Measurements from ENCODE around the gene OVCA2. TPM values are rescaled to one million over a fixed set of nuclear protein-coding genes. Genes with fewer than 3 reads are reported as not detected.

OVCA2 gene
- total and polyA plus RNA-seq, 12 donors, result 15.3 to 47.5 (median 17.7) TPM

DNA sequence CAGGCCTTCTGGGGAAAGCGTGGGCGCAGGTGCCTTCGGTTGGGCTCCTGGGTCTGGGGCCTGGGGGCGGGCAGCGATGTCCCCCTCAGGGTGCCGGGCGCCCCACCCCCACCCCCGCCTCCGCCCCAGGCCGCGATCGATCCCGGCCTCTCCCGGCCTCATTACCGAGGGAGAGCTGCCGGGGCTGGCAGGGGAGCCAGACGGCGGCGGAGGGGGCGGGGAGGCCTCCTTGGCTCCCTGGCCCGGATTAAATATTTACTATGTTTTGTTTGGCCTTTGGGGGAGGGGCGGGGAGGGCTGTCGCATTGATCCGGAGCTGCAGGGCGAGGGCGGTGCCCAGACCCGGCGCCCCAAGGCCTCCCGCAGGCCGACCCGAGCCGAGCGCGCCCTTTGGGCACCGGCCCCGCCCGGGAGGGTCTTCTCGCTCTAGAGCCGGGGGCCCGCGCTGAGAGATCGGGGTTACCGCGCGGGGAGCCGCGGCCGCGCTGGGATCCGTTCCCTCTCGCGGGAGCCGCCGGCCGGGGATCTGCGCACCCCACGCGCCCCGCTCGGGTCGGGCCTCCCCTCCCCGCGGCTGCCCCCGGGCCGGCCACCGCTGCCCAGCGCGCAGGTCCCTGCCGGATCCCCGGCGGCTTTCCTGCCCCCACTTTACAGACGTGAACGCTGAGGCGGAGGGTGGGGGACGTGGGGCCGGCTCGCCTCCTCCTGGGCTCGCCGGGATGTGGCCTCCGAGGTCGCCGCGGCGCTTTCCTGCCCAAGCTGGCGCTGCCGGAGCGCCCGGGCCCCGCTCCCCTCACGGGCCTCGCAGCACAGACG lies 43.7 kb upstream of the OVCA2 start:
- peak overlapping the region in 9 of 10 donors; percentile 39 to 60 (median 54) for H3K4me3 ChIP-seq
- no peaks in the 10 kb centered on the region for H3K36me3 ChIP-seq
- peaks cover 0 to 28% (median 0%) of the 10 kb centered on the region in 7 donors for H3K27me3 ChIP-seq
- no peak for TF ChIP-seq CTCF (IDR thresholded peaks at IDR 0.05)
- intact Hi-C loops (cut with DNase I), result no loop called here
- peak overlapping the region in 3 of 10 donors; percentile 36 to 64 (median 48) for H3K27ac ChIP-seq
- no peaks in the 10 kb centered on the region for H3K9me3 ChIP-seq
- DNase-seq (no peak), ATAC-seq (no peak)
- WGBS, 2 donors, result 13 to 25% methylated on average over 59 to 92 of the region's 92 CpGs
- H3K4me1 ChIP-seq, result peaks cover 15 to 53% (median 37%) of the 10 kb centered on the region in 9 donors

DNA sequence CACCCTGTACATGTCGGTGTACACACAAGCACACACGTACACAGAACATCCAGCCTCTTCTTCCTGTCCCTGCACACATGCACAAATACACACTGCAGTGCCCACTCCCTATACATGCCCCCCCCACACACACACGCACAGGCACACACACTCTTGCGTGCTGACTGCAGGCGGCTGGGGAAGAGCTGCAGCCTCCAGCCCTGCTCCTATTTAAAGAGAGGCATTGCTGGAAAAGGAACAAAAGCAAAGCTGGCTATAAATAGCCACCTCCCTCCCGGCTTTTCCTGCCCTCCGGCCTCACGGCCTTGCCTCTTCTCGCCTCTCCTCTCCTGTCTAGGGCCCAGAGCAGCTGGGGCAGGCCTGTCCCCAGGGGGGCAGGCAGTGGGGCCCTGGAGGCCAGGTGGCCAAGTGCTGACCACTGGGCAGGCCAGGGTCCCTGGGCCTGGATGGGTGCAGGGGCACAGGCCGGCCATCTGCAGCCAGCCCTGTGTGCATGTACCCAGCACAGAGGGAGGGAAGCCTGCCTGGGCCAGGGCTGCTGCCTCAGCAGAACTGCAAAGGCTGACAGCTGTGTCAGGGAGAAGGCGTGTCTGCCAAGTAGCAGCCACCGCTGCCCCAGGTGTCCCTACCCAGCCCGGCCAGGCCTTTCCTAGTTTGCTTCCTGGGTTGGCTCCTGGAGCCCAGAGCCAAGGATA lies 42.1 kb upstream of the OVCA2 start:
- ATAC-seq, result peak; percentile 68 to 92 (median 87)
- Histone ChIP-seq H3K36me3 (no peaks in the 10 kb centered on the region), H3K9me3 (no peaks in the 10 kb centered on the region), H3K4me3 (peak overlapping the region in 1 of 10 donors; percentile 15), H3K4me1 (peaks cover 15 to 55% (median 37%) of the 10 kb centered on the region in 9 donors), H3K27me3 (peaks cover 0 to 28% (median 0%) of the 10 kb centered on the region in 7 donors), H3K27ac (peak overlapping the region; percentile 70 to 95 (median 86))
- no peak for TF ChIP-seq CTCF (IDR thresholded peaks at IDR 0.05)
- 10 to 15% methylated on average over 13 of the region's 13 CpGs for WGBS, 2 donors
- intact Hi-C loops (cut with DNase I), result loop anchor here in 1 of 10 donors (10.0 kb wide), 1 partner anchor 65 kb away; no protein-coding TSS in a partner anchor
- DNase-seq, result peak; percentile 62 to 72

GRCh38 chr17:2002767-2003329 lies 39.0 kb upstream of the OVCA2 start:
- ATAC-seq, result no peak
- 72 to 76% methylated on average over 16 of the region's 16 CpGs for WGBS, 2 donors

More at GRCh38 chr17:2002767-2003329, 39.0 kb upstream of the OVCA2 start:
- Histone ChIP-seq H3K27me3 (peaks cover 0 to 13% (median 0%) of the 10 kb centered on the region in 7 donors), H3K36me3 (no peaks in the 10 kb centered on the region), H3K4me3 (no peak overlapping the region), H3K27ac (no peak overlapping the region), H3K4me1 (peaks cover 10 to 35% (median 25%) of the 10 kb centered on the region in 9 donors), H3K9me3 (no peaks in the 10 kb centered on the region)
- DNase-seq, result no peak
- TF ChIP-seq CTCF (IDR thresholded peaks at IDR 0.05), result no peak
- intact Hi-C loops (cut with DNase I), result loop anchor here in 2 of 10 donors (2.0 to 10.0 kb wide), 2 partner anchors 64 to 68 kb away; no protein-coding TSS in a partner anchor
